H1 (cell line): ENCODE measurements around the gene CHRD. TPM values are rescaled to one million over a fixed set of nuclear protein-coding genes. Genes with fewer than 3 reads are reported as not detected.
A peak's percentile ranks its signal among the peaks of the same experiment; 100 is the strongest.

Source experiments
- CTCF ChIA-PET: fragments of 300-600 bp; sonication (Branson Sonifier 250); formaldehyde crosslinking; loops from one replicate; lab custom pipeline; 2021; ENCODE audit not compliant: partially characterized antibody; lab: Charles Lee
- POLR2A ChIA-PET: fragments of 300-600 bp; sonication (Branson Sonifier 250); formaldehyde crosslinking; loops from one replicate; lab custom pipeline; 2021; ENCODE audit warnings: inconsistent platforms; ENCODE audit not compliant: partially characterized antibody; lab: Charles Lee
- DNase-seq, 2 experiments: peaks; one replicate each; pipeline versions ENCODE4 v3.0.0 to v3.0.0-alpha.2; 2010 to 2022; ENCODE audit warnings: low spot score in 2 of 2, low read depth in 1 of 2, mixed read lengths in 1 of 2
- FAIRE-seq: peaks from 2 replicates; lab custom pipeline; 2011; peaks lifted over from hg19 to GRCh38; lab: Jason Lieb, UNC
- H2AFZ ChIP-seq: 2 replicates; pipeline ENCODE4 v1.8.1; 2012; ENCODE audit warnings: low read length, inconsistent platforms
- H2AK5ac ChIP-seq: 2 replicates; pipeline ENCODE4 v1.6.1; 2013; ENCODE audit warnings: low read depth, low read length
- H2BK120ac ChIP-seq: replicated peaks from 2 replicates; pipeline ENCODE3; 2013; ENCODE audit warnings: low read depth, low read length, inconsistent platforms
- H2BK12ac ChIP-seq: 2 replicates; pipeline ENCODE4 v1.6.1; 2013; ENCODE audit warnings: low read depth, low read length
- H2BK15ac ChIP-seq: 2 replicates; pipeline ENCODE4 v1.6.1; 2013; ENCODE audit warnings: low read length
- H2BK20ac ChIP-seq: 2 replicates; pipeline ENCODE4 v1.6.1; 2013; ENCODE audit warnings: low read length
- H2BK5ac ChIP-seq: 2 replicates; pipeline ENCODE4 v1.6.1; 2013; ENCODE audit warnings: low read depth, low read length
- H3K14ac ChIP-seq: 2 replicates; pipeline ENCODE4 v1.6.1; 2013; ENCODE audit warnings: inconsistent platforms; ENCODE audit not compliant: insufficient read length
- H3K18ac ChIP-seq: 2 replicates; pipeline ENCODE4 v1.6.1; 2013; ENCODE audit warnings: low read length; ENCODE audit errors: extremely low read depth
- H3K23ac ChIP-seq: 2 replicates; pipeline ENCODE4 v1.6.1; 2013; ENCODE audit warnings: inconsistent platforms; ENCODE audit not compliant: insufficient read length
- H3K23me2 ChIP-seq: 2 replicates; pipeline ENCODE4 v1.6.1; 2013; ENCODE audit warnings: low read depth, low read length
- H3K27ac ChIP-seq: 2 replicates; pipeline ENCODE4 v1.6.1; 2011; ENCODE audit warnings: low read depth, low read length, inconsistent platforms
- H3K27me3 ChIP-seq, 4 experiments: replicated peaks in 1 of 4; 1 replicate in 1 of 4; 2 replicates in 3 of 4; pipeline versions ENCODE4 v1.6.1 to v1.8.1; 2011 to 2013; ENCODE audit warnings: low read length in 3 of 4, mild to moderate bottlenecking in 3 of 4, inconsistent platforms in 2 of 4, mixed read lengths in 2 of 4, moderate library complexity in 1 of 4; ENCODE audit not compliant: control insufficient read depth in 3 of 4, insufficient read depth in 3 of 4; ENCODE audit errors: extremely low read depth in 1 of 4
- H3K36me3 ChIP-seq, 4 experiments: 2 replicates each; pipeline versions ENCODE4 v1.6.1 to v1.8.1; 2011 to 2013; ENCODE audit warnings: mild to moderate bottlenecking in 4 of 4, low read length in 3 of 4, moderate library complexity in 2 of 4, control low read depth in 1 of 4, inconsistent platforms in 1 of 4; ENCODE audit not compliant: insufficient read depth in 4 of 4, control insufficient read depth in 2 of 4
- H3K4ac ChIP-seq: replicated peaks from 2 replicates; pipeline ENCODE3; 2013; ENCODE audit warnings: low read length, low read depth, mixed read lengths, inconsistent platforms; ENCODE audit not compliant: insufficient read length
- H3K4me1 ChIP-seq, 4 experiments: replicated peaks in 1 of 4; 1 replicate in 1 of 4; 2 replicates in 3 of 4; pipeline versions ENCODE4 v1.6.1 to v1.8.1; 2011 to 2013; ENCODE audit warnings: low read length in 3 of 4, inconsistent platforms in 2 of 4, mixed read lengths in 1 of 4; ENCODE audit not compliant: insufficient read depth in 4 of 4, control insufficient read depth in 3 of 4
- H3K4me2 ChIP-seq, 2 experiments: 2 replicates each; pipeline versions ENCODE4 v1.6.1 to v1.8.1; 2011 to 2013; ENCODE audit warnings: low read depth in 2 of 2, low read length in 2 of 2, control low read depth in 1 of 2, inconsistent platforms in 1 of 2, mild to moderate bottlenecking in 1 of 2; ENCODE audit not compliant: insufficient read depth in 1 of 2
- H3K4me3 ChIP-seq, 4 experiments: fragments of 200-600, 300-600 bp in 1 of 4; sonication (generic), shearing (Covaris generic), sonication (Bioruptor Twin) in 1 of 4; 2 replicates each; pipeline versions ENCODE4 v1.5.1 to v1.8.1; 2011 to 2016; ENCODE audit warnings: low read length in 4 of 4, low read depth in 3 of 4, control low read depth in 2 of 4, inconsistent platforms in 2 of 4, mild to moderate bottlenecking in 2 of 4, mixed read lengths in 1 of 4, moderate library complexity in 1 of 4; ENCODE audit not compliant: insufficient read depth in 2 of 4; ENCODE audit errors: extremely low read depth in 1 of 4
- H3K56ac ChIP-seq: replicated peaks from 2 replicates; pipeline ENCODE3; 2013; ENCODE audit warnings: low read depth, mild to moderate bottlenecking, mixed read lengths, low read length, inconsistent platforms; ENCODE audit not compliant: insufficient read length
- H3K79me1 ChIP-seq: 2 replicates; pipeline ENCODE4 v1.6.1; 2013; ENCODE audit warnings: low read depth, low read length, control low read depth
- H3K79me2 ChIP-seq, 2 experiments: 2 replicates each; pipeline versions ENCODE4 v1.6.1 to v1.8.1; 2012 to 2013; ENCODE audit warnings: low read length in 2 of 2, mild to moderate bottlenecking in 2 of 2, inconsistent platforms in 1 of 2; ENCODE audit not compliant: insufficient read depth in 2 of 2, control insufficient read depth in 1 of 2
- H3K9ac ChIP-seq, 4 experiments: replicated peaks in 1 of 4; 1 replicate in 1 of 4; 2 replicates in 3 of 4; pipeline versions ENCODE4 v1.6.1 to v1.8.1; 2011 to 2013; ENCODE audit warnings: low read depth in 3 of 4, low read length in 3 of 4, control low read depth in 2 of 4, mild to moderate bottlenecking in 2 of 4, moderate library complexity in 2 of 4, inconsistent platforms in 1 of 4; ENCODE audit errors: extremely low read depth in 1 of 4
- H3K9me3 ChIP-seq, 2 experiments: 2 replicates each; pipeline versions ENCODE4 v1.6.1 to v1.8.1; 2012 to 2013; ENCODE audit warnings: mild to moderate bottlenecking in 2 of 2, moderate library complexity in 2 of 2, control low read depth in 1 of 2, inconsistent platforms in 1 of 2, low read depth in 1 of 2, low read length in 1 of 2, mixed read lengths in 1 of 2; ENCODE audit not compliant: insufficient read depth in 2 of 2
- H4K20me1 ChIP-seq, 2 experiments: replicated peaks in 1 of 2; 2 replicates each; pipeline versions ENCODE3 to v1.8.1; 2011 to 2013; ENCODE audit warnings: inconsistent platforms in 2 of 2, low read length in 2 of 2, mild to moderate bottlenecking in 1 of 2; ENCODE audit not compliant: insufficient read depth in 2 of 2, control insufficient read depth in 1 of 2
- H4K5ac ChIP-seq: 2 replicates; pipeline ENCODE4 v1.6.1; 2013; ENCODE audit warnings: low read length, low read depth, mixed read lengths, inconsistent platforms; ENCODE audit not compliant: insufficient read length
- H4K8ac ChIP-seq: 2 replicates; pipeline ENCODE4 v1.8.0; 2013; ENCODE audit warnings: mild to moderate bottlenecking, moderate library complexity, low read length, inconsistent platforms; ENCODE audit not compliant: insufficient read depth; ENCODE audit errors: extremely low read depth
- H4K91ac ChIP-seq: replicated peaks from 2 replicates; pipeline ENCODE3; 2013; ENCODE audit warnings: low read length, mixed read lengths, inconsistent platforms; ENCODE audit not compliant: insufficient read length
- CBX8 ChIP-seq: fragments of 300-800, 300-1000 bp; sonication (generic); IDR thresholded peaks from 2 replicates; pipeline ENCODE4 v1.7.1; 2016; ENCODE audit warnings: low read depth, low read length, borderline replicate concordance
- HDAC6 ChIP-seq: IDR thresholded peaks from one replicate; pipeline ENCODE4 v1.7.1; 2012; ENCODE audit warnings: low read depth, mild to moderate bottlenecking, inconsistent platforms, low read length, moderate library complexity
- NANOG ChIP-seq: IDR thresholded peaks from 2 replicates; pipeline ENCODE4 v1.6.1; 2011; ENCODE audit warnings: low read length, low read depth, mild to moderate bottlenecking, inconsistent platforms; ENCODE audit not compliant: insufficient read depth, poor library complexity, severe bottlenecking
- NRF1 ChIP-seq: IDR thresholded peaks from 2 replicates; pipeline ENCODE4 v1.6.1; 2011; ENCODE audit warnings: mild to moderate bottlenecking, low read depth, low read length, improper control_type of control experiment
- RBBP5 ChIP-seq: IDR thresholded peaks from 2 replicates; pipeline ENCODE4 v1.7.1; 2012; ENCODE audit warnings: low read depth, mild to moderate bottlenecking, inconsistent platforms, low read length, moderate library complexity, borderline replicate concordance
- SP1 ChIP-seq: IDR thresholded peaks from 2 replicates; pipeline ENCODE4 v1.6.1; 2011; ENCODE audit warnings: low read depth, low read length
- SUZ12 ChIP-seq: fragments of 200-600 bp; sonication (generic); IDR thresholded peaks from 2 replicates; pipeline ENCODE4 v1.6.1; 2012; ENCODE audit warnings: mild to moderate bottlenecking, inconsistent platforms, low read length, moderate library complexity, mixed read lengths
- TBP ChIP-seq: IDR thresholded peaks from 2 replicates; pipeline ENCODE4 v1.6.1; 2011; ENCODE audit warnings: low read depth, low read length, improper control_type of control experiment
- TEAD4 ChIP-seq: IDR thresholded peaks from 2 replicates; pipeline ENCODE4 v1.6.1; 2012; ENCODE audit warnings: low read depth, low read length, inconsistent platforms, mixed read lengths
- WGBS, 2 experiments: shearing (Covaris generic) in 1 of 2; methylation state at CpG; one replicate each; pipeline versions ENCODE4 v1.1.6 to v1.1.7; 2013 to 2015; ENCODE audit warnings: low lambda C conversion rate in 2 of 2, mixed read lengths in 2 of 2, inconsistent platforms in 1 of 2, low coverage in 1 of 2, missing lambda C conversion rate in 1 of 2; ENCODE audit not compliant: insufficient replicate concordance in 2 of 2, insufficient coverage in 1 of 2, insufficient read length in 1 of 2; ENCODE audit errors: extremely low coverage in 1 of 2, missing lambda C conversion rate in 1 of 2; 5-methylcytosine and 5-hydroxymethylcytosine counted together
- polyA plus RNA-seq, 7 experiments: library from polyadenylated mRNA; depleted of rRNA in 3 of 7; stranded (reverse) in 5 of 7; unstranded in 2 of 7; fragments of >200 nt in 5 of 7; fragments of 200-250 nt in 2 of 7; gene quantifications; 1 replicate in 5 of 7; 2 replicates in 1 of 7; 4 replicates in 1 of 7; pipeline versions ENCODE4 v1.2.1 to v1.2.3, GENCODE V29; 2011 to 2013; ENCODE audit warnings: missing spikeins in 2 of 7, mixed read lengths in 2 of 7
- total RNA-seq: library from RNA; stranded (reverse); fragmentation: NEBNext Ultra II Directional; extraction: Animal tissue kit (Norgen Biotek cat#: 25700); gene quantifications from 2 replicates; pipeline ENCODE4 v1.2.1, GENCODE V29; 2021
- TF ChIP-seq, protein P1 (sequence below): IDR thresholded peaks from 2 replicates; pipeline ENCODE4 v1.6.1; 2011; ENCODE audit warnings: low read length, improper control_type of control experiment

Gene CHRD
- total and polyA plus RNA-seq, 2 of the 8 experiments (the other 6 are each of a cell fraction or from before 2014, with no cell fraction given), result 0.62 to 0.86 TPM

DNA sequence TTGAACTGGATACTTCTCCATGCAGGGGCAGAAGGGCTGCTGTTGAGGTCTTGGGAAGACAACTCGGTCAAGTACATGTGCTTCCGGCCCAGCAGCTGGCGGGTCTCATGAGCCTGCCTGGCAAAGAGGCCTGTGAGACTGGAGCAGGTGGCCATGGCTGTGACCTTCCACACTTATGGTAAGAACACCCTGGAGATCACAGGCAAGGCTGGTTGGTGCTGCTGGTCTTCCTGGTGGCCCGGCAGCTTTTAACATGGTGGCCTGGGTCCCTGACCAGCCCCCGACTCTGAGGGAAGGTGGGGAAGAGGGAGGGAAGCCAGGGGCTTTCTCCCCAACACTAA is 15.4 kb downstream of the CHRD start:
- H2BK12ac ChIP-seq, result no peak overlapping the region
- peaks cover 0 to 2% (median 0%) of the 10 kb centered on the region in 4 experiments; a peak in 1 of 7 replicates for H3K4me1 ChIP-seq
- no peaks in the 10 kb centered on the region for H3K79me2 ChIP-seq
- WGBS, 2 experiments, result 84% methylated on average over 5 of the region's 5 CpGs; no CpG with 5 or more reads in 1 of the 2 experiments
- no peak overlapping the region for H3K18ac ChIP-seq
- no peak overlapping the region for H3K23ac ChIP-seq
- H3K4ac ChIP-seq, result no peak overlapping the region
- H4K8ac ChIP-seq, result peak overlapping the region; percentile 25; the same call in 1 of the 2 replicates
- H2AK5ac ChIP-seq, result no peak overlapping the region
- H3K56ac ChIP-seq, result no peak overlapping the region
- DNase-seq (no peak), FAIRE-seq (no peak)
- POLR2A ChIA-PET, result no interaction called here
- 0 out of 2 replicates have a peak overlapping the region, but pooled peaks have one; percentile 34 for H2AFZ ChIP-seq
- no peak overlapping the region for H4K91ac ChIP-seq
- CTCF ChIA-PET, result interaction anchor here (1.0 to 1.5 kb wide), 2 partner anchors 23 to 25 kb away, joined by 3 to 4 read pairs; no protein-coding TSS in a partner anchor
- no peak overlapping the region for H3K14ac ChIP-seq
- H2BK5ac ChIP-seq, result no peak overlapping the region
- no peaks in the 10 kb centered on the region for H3K23me2 ChIP-seq
- no peak overlapping the region for H2BK120ac ChIP-seq
- TF ChIP-seq RBBP5, result no peak
- TF ChIP-seq SP1, result no peak
- no peak for TF ChIP-seq TEAD4
- TF ChIP-seq HDAC6, result no peak
- TF ChIP-seq TBP, result no peak
- no peak for TF ChIP-seq CBX8
- TF ChIP-seq NANOG, result no peak
- TF ChIP-seq SUZ12, result no peak
- TF ChIP-seq NRF1, result no peak
- TF ChIP-seq, protein P1, sequence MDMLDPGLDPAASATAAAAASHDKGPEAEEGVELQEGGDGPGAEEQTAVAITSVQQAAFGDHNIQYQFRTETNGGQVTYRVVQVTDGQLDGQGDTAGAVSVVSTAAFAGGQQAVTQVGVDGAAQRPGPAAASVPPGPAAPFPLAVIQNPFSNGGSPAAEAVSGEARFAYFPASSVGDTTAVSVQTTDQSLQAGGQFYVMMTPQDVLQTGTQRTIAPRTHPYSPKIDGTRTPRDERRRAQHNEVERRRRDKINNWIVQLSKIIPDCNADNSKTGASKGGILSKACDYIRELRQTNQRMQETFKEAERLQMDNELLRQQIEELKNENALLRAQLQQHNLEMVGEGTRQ, result no peak
- H3K36me3 ChIP-seq, result no peaks in the 10 kb centered on the region
- no peak overlapping the region for H2BK20ac ChIP-seq
- H3K27ac ChIP-seq, result no peak overlapping the region
- no peak overlapping the region for H2BK15ac ChIP-seq
- no peaks in the 10 kb centered on the region for H4K20me1 ChIP-seq
- no peaks in the 10 kb centered on the region for H3K27me3 ChIP-seq
- H4K5ac ChIP-seq, result no peak overlapping the region
- H3K4me3 ChIP-seq, result no peak overlapping the region
- no peaks in the 10 kb centered on the region for H3K9me3 ChIP-seq
- H3K79me1 ChIP-seq, result no peaks in the 10 kb centered on the region
- no peak overlapping the region for H3K9ac ChIP-seq
- no peak overlapping the region for H3K4me2 ChIP-seq
